Ectodermal cell (in vitro differentiated cells): ENCODE data around the gene ERFE.

Source experiments
- H3K27ac ChIP-seq: 2 replicates; pipeline ENCODE4 v1.7.0; 2013; ENCODE audit warnings: mild to moderate bottlenecking, low read depth, low read length; ENCODE audit not compliant: insufficient read depth, poor library complexity, severe bottlenecking
- H3K27me3 ChIP-seq: 2 replicates; pipeline ENCODE4 v1.7.0; 2013; ENCODE audit warnings: mild to moderate bottlenecking, low read length; ENCODE audit not compliant: insufficient read depth, control insufficient read depth, poor library complexity, severe bottlenecking
- H3K36me3 ChIP-seq: one replicate; pipeline ENCODE4 v1.7.0; 2013; ENCODE audit warnings: low read length; ENCODE audit not compliant: control insufficient read depth, insufficient read depth
- H3K4me1 ChIP-seq: one replicate; pipeline ENCODE4 v1.7.0; 2013; ENCODE audit warnings: low read length; ENCODE audit not compliant: control insufficient read depth, insufficient read depth
- H3K4me3 ChIP-seq: 2 replicates; pipeline ENCODE4 v1.7.0; 2013; ENCODE audit warnings: low read depth, low read length, control low read depth; ENCODE audit not compliant: insufficient read depth
- H3K9me3 ChIP-seq: 2 replicates; pipeline ENCODE4 v1.7.0; 2013; ENCODE audit warnings: mild to moderate bottlenecking, low read length, moderate library complexity; ENCODE audit not compliant: control insufficient read depth
- WGBS, 2 experiments: methylation state at CpG; one replicate each; pipeline ENCODE4 v1.1.7; 2013; ENCODE audit warnings: missing lambda C conversion rate in 2 of 2; 5-methylcytosine and 5-hydroxymethylcytosine counted together

Gene ERFE

DNA sequence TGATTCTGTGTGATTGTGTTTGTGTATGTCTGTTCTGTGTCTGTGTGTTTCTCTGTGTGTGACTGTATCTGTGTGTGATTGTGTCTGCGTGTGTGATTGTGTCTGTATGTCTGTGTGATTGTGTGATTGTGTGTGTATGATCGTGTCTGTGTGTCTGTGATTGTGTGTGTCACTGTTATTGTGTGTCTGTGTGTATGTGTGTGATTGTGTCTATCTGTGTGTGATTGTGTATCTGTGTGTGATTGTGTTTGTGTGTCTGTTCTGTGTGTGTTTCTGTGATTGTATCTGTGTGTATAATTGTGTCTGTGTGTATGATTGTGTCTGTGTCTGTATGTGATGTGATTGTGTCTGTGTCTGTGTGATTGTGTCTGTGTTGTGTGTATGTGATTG lies 32.0 kb upstream of the ERFE start:
- no peaks in the 10 kb centered on the region for H3K9me3 ChIP-seq
- H3K27me3 ChIP-seq = no peaks in the 10 kb centered on the region
- H3K4me3 ChIP-seq = no peak overlapping the region
- no peak overlapping the region for H3K27ac ChIP-seq
- H3K36me3 ChIP-seq = no peaks in the 10 kb centered on the region
- WGBS, 2 experiments = 90 to 93% methylated on average over 2 of the region's 2 CpGs
- H3K4me1 ChIP-seq = no peaks in the 10 kb centered on the region

DNA sequence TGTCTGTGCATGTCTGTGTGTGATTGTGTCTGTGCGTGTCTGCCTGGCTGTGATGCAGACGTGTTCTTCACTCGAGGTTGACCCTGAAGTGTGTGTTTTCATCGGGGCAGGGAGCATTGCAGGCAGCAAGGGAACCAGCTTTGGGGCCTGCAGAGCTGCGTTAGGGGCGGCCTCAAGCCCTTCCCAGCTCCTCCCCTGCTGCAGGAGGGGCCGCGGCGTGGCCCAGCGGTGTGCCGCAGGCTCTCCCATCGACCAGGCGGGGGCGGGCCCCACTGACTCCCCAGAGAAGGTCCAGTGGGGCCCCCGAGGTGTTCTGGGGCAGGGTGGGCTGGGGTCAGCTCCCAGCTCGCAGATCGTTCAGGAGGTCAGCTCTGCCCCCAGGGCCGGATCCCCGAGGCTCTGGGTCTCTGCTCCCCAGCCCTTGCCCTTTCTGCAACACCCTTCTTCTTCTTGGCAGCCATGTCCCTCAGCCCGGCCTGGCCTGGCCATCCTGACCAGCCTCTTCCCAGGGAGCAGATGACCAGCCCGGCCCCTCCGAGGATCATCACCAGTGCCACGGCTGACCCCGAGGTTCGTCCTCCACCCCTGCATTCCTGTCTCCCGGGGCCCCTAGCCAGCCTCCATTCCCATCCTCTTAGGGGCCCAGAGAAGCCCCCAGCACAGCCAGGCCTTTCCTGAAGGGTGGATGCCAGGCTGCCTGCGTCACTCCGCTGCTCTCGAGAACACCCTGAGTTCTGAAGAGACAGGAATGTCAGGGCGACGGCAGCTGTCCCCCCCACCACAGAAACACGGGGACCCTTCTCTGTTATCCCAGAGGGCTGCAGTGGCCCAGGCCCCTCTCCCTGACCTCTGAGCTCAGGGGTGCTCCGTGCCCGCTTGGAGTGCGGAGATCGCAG lies 31.4 kb upstream of the ERFE start:
- no peak overlapping the region for H3K27ac ChIP-seq
- no peak overlapping the region for H3K4me3 ChIP-seq
- 74% methylated on average over 36 of the region's 36 CpGs for WGBS, 2 experiments
- H3K27me3 ChIP-seq = no peaks in the 10 kb centered on the region
- no peaks in the 10 kb centered on the region for H3K4me1 ChIP-seq
- H3K9me3 ChIP-seq = no peaks in the 10 kb centered on the region
- no peaks in the 10 kb centered on the region for H3K36me3 ChIP-seq

DNA sequence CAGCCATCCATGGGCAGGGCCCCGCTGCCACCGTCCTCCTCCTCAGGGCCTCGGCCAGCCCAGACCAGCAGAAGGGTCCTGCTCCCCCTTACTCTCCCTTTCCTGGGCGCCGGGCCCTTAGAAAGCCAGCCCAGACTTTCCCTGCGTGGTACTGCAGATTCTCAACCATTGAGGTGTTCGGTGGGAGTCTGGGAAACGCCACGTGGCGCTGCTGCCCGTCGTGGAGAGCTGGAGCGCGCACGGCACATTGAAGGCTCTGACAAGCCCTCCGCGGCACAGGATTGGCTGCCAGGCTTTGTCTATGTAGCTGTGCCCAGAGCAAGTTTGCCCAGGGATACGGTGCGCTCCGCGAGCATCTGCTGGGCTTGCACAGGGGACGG lies 30.7 kb upstream of the ERFE start:
- Histone ChIP-seq H3K27ac (no peak overlapping the region), H3K27me3 (no peaks in the 10 kb centered on the region), H3K4me1 (no peaks in the 10 kb centered on the region), H3K36me3 (no peaks in the 10 kb centered on the region), H3K9me3 (no peaks in the 10 kb centered on the region), H3K4me3 (no peak overlapping the region)
- WGBS, 2 experiments = 93 to 96% methylated on average over 22 of the region's 22 CpGs

DNA sequence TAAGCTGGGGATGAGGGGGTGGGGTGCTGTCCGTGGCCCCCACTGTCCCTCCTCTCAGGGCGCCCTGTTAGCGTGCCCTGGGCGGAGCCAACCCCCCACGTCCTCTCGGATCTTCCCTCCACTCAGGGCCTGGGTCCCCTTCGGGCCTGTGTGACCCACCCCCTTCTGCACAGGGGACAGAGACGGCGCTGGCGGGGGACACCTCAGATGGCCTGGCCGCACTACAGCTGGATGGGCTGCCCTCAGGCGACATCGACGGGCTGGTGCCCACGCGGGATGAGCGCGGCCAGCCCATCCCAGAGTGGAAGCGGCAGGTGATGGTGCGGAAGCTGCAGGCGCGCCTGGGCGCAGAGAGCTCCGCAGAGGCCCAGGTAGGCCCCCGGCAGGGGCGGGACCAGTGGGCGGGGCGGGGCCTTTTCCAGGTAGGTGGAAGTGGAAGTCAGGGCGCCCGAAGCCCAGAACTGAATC lies 30.2 kb upstream of the ERFE start:
- H3K9me3 ChIP-seq = no peaks in the 10 kb centered on the region
- no peak overlapping the region for H3K27ac ChIP-seq
- no peak overlapping the region for H3K4me3 ChIP-seq
- H3K27me3 ChIP-seq = no peaks in the 10 kb centered on the region
- no peaks in the 10 kb centered on the region for H3K4me1 ChIP-seq
- 90 to 91% methylated on average over 30 of the region's 30 CpGs for WGBS, 2 experiments
- H3K36me3 ChIP-seq = no peaks in the 10 kb centered on the region

DNA sequence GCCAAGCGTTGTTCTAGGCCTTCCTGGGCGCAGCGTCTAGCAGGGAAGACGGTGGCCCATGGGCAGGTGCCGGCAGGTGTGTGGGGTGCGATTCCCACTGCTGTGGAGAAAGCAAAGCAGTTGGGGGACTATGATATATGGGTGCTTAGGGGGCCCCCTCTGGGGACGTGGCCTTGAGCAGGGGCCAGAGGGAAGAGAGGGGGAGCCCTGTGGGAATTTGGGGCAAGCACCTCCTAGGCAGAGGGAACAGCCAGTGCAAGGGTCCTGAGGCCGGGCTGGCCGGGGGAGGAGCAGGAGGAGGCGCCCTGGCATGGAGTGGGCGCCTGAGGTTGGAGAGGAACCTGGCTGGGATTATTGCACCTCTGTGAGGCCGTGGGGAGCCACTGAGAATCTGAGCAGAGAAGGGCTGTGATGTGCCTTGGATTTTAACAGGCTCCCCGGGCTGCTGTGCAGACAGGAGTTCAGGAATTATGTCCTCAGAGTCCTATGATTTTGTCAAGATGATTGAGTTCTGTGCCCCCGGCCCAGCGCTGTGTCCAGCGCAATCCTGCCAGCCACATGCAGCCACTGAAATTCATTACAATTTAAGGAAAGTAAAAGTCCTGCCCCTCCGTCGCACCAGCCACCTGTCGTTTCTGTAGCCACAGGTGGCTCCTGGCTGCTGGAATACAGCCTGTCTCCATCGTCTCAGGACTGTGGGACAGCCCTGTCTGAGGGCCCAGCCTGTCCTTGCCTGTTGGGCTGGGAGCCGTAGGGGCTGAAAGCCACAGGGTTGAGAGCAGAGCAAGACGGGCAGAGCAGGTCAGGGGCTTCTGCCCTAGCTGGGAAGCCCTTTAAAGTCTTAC lies 29.4 kb upstream of the ERFE start:
- 94% methylated on average over 22 of the region's 22 CpGs for WGBS, 2 experiments
- no peaks in the 10 kb centered on the region for H3K9me3 ChIP-seq

DNA sequence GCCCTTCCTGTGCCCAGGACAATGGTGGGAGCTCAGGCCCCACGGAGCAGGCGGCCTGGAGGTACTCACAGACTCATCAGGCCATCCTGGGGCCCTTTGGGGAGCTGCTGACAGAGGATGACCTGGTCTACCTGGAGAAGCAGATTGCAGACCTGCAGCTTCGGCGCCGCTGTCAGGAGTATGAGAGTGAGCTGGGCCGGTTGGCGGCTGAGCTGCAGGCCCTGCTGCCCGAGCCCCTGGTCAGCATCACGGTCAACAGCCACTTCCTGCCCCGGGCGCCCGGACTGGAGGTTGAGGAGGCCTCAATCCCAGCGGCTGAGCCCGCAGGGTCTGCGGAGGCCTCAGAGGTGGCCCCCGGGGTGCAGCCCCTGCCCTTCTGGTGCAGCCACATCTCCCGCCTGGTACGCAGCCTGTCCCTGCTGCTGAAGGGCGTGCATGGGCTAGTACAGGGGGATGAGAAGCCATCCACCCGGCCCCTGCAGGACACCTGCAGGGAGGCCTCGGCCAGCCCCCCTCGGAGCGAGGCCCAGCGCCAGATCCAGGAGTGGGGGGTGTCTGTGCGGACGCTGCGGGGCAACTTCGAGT lies 28.6 kb upstream of the ERFE start:
- H3K27me3 ChIP-seq = no peaks in the 10 kb centered on the region
- H3K4me1 ChIP-seq = no peaks in the 10 kb centered on the region
- WGBS, 2 experiments = 93 to 94% methylated on average over 28 of the region's 28 CpGs
- H3K36me3 ChIP-seq = no peaks in the 10 kb centered on the region
- no peak overlapping the region for H3K27ac ChIP-seq
- H3K9me3 ChIP-seq = no peaks in the 10 kb centered on the region
- H3K4me3 ChIP-seq = no peak overlapping the region

More for the DNA sequence above, 29.4 kb upstream of the ERFE start:
- H3K4me1 ChIP-seq = no peaks in the 10 kb centered on the region
- no peak overlapping the region for H3K4me3 ChIP-seq
- no peaks in the 10 kb centered on the region for H3K36me3 ChIP-seq
- no peaks in the 10 kb centered on the region for H3K27me3 ChIP-seq
- no peak overlapping the region for H3K27ac ChIP-seq

DNA sequence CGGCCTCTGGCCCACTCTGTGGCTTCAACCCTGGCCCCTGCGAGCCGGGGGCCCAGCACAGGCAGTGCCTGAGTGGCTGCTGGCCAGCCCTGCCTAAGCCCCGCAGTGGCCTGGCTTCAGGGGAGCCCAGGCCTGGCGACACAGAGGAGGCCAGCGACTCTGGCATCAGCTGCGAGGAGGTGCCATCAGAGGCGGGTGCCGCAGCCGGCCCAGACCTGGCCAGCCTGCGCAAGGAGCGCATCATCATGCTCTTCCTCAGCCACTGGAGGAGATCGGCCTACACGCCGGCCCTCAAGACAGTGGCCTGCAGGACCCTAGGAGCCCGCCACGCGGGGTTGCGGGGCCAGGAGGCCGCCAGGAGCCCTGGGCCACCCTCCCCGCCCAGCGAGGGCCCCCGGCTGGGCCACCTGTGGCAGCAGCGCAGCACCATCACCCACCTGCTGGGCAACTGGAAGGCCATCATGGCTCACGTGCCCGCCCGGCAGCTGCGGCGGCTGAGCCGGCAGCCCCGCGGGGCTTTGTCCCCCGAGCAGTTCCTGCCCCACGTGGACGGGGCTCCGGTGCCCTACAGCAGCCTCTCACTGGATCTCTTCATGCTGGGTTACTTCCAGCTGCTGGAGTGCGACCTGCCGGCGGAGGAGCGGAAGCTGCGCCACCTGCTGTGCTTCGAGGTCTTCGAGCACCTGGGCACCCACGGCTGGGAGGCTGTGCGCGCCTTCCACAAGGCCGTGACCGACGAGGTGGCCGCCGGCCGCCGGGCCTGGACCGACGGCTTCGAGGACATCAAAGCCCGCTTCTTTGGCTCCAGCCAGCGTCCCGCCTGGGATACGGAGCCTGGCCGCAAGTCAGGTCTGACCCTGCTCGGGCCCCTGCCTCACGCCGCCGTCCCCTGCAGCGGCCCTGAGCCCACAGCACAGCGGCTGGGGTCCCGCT lies 27.8 kb upstream of the ERFE start:
- Histone ChIP-seq H3K4me1 (no peaks in the 10 kb centered on the region), H3K9me3 (no peaks in the 10 kb centered on the region), H3K27me3 (no peaks in the 10 kb centered on the region), H3K27ac (no peak overlapping the region), H3K36me3 (no peaks in the 10 kb centered on the region), H3K4me3 (no peak overlapping the region)
- WGBS, 2 experiments = 92 to 95% methylated on average over 68 of the region's 68 CpGs

DNA sequence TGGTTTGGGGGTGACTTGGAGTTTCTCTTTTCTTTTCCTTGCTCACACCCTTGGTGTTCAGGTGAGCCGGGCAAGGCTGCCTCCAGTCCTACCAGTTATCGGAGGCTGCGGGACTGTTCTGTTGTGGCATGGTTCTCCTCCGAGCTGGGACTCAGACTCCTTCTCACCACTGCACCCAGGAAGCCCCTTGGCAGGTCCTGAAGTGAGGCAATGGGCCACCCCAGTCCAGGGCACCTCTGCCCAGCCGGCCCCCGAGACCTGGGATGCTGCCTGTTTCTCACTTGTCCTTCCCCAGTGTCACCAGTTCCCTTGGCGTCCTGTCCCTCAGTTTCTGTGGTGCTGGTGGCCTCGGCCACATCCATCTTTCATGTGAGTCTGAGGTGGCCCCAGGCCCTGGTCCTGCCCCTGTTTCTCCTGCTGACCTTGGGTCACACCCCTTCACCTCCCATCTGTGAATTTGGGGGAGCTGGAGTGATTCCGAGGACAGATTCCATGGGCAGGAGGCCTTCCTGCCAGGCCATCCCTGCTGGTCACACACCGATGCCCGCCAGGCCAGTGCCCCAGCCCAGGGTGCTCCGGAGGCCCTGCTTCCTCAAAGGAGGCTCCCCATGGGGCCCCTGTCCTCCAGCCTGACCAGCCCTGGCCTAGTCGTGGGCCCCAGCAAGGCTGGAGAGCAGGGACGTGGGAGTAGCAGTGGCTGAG lies 26.9 kb upstream of the ERFE start:
- no peaks in the 10 kb centered on the region for H3K36me3 ChIP-seq
- H3K27me3 ChIP-seq = no peaks in the 10 kb centered on the region
- WGBS, 2 experiments = 93 to 94% methylated on average over 14 of the region's 14 CpGs
- H3K4me3 ChIP-seq = no peak overlapping the region
- H3K27ac ChIP-seq = no peak overlapping the region
- H3K9me3 ChIP-seq = no peaks in the 10 kb centered on the region
- no peaks in the 10 kb centered on the region for H3K4me1 ChIP-seq
